Adrenal gland (tissue), 12 donors: ENCODE measurements around the gene GSPT1. TPM values are rescaled to one million over a fixed set of nuclear protein-coding genes. Genes with fewer than 3 reads are reported as not detected.

ENCODE experiments used
- DNase-seq, 7 donors: peaks; one replicate each; pipeline ENCODE4 v3.0.0-alpha.2; 2019 to 2020
- H3K27ac ChIP-seq, 5 donors: fragments of 200-600 bp; sonication (generic) in 4 of 5; 1 replicate in 3 of 5; 2 replicates in 2 of 5; pipeline versions ENCODE4 v1.5.1 to v1.8.0; 2016 to 2020; ENCODE audit warnings: mild to moderate bottlenecking in 1 of 5
- H3K27me3 ChIP-seq: fragments of 200-600 bp; 2 replicates; pipeline ENCODE4 v1.8.0; 2021
- H3K36me3 ChIP-seq, 2 donors: fragments of 200-600 bp; replicated peaks in 1 of 2; 1 replicate in 1 of 2; 2 replicates in 1 of 2; pipeline versions ENCODE4 v1.5.1 to v1.8.0; 2018 to 2022
- H3K4me1 ChIP-seq, 2 donors: fragments of 200-600 bp; replicated peaks in 1 of 2; 1 replicate in 1 of 2; 2 replicates in 1 of 2; pipeline versions ENCODE4 v1.5.1 to v1.8.0; 2018 to 2021
- H3K4me3 ChIP-seq, 4 donors: fragments of 200-600 bp; sonication (generic) in 3 of 4; one replicate each; pipeline ENCODE4 v1.5.1; 2016 to 2018
- H3K9me3 ChIP-seq, 3 donors: fragments of 200-600 bp; sonication (generic) in 1 of 3; replicated peaks in 1 of 3; 1 replicate in 2 of 3; 2 replicates in 1 of 3; pipeline versions ENCODE4 v1.5.1 to v1.8.0; 2016 to 2021
- POLR2A ChIP-seq, 2 donors: fragments of 450-650 bp; IDR thresholded peaks; one replicate each; pipeline ENCODE4 v1.6.1; 2017; ENCODE audit warnings: antibody characterized with exemption in 2 of 2, mild to moderate bottlenecking in 2 of 2, moderate library complexity in 1 of 2
- WGBS, 4 donors: extraction: QIAGEN DNeasy Blood & Tissue Kit in 2 of 4; methylation state at CpG; one replicate each; pipeline versions ENCODE4 v1.1.5 to v1.1.7; 2013 to 2017; 5-methylcytosine and 5-hydroxymethylcytosine counted together
- intact Hi-C, 2 donors: fragments of 100-400 bp; cut with DNase I; formaldehyde crosslinking; loops; one replicate each; pipeline versions ENCODE4 v1.14.1 to v1.15.0; 2022 to 2023
- polyA plus RNA-seq, 3 donors: library from polyadenylated mRNA; stranded (reverse); fragments of 200-250 nt in 2 of 3; fragments of 350-450 nt in 1 of 3; fragmentation: Illumina TruSeq in 1 of 3; extraction: RNeasy Lipid Tissue Mini Kit (QIAGEN cat#74804) in 1 of 3; gene quantifications; one replicate each; pipeline ENCODE4 v1.2.3, GENCODE V29; 2013 to 2014
- total RNA-seq, 9 donors: library from RNA; depleted of rRNA in 4 of 9; stranded (reverse); fragments of >200 nt in 4 of 9; fragments of 120-200 nt in 1 of 9; fragmentation: NEBNext Ultra II Directional in 1 of 9; extraction: Animal tissue kit (Norgen Biotek cat#: 25700) in 1 of 9; gene quantifications; one replicate each; pipeline versions ENCODE4 v1.1.0 to v1.2.4, GENCODE V29; 2013 to 2023
- TF ChIP-seq, protein P1 (sequence below), 6 experiments: fragments of 450-650 bp in 4 of 6; fragments of 200-600 bp in 2 of 6; sonication (generic) in 1 of 6; IDR thresholded peaks; 1 replicate in 5 of 6; 2 replicates in 1 of 6; pipeline versions ENCODE4 v1.5.1 to v1.8.0; 2016 to 2021; ENCODE audit warnings: antibody characterized with exemption in 6 of 6, mild to moderate bottlenecking in 2 of 6, moderate library complexity in 1 of 6
- donor health status: healthy with polysubstance abuse.
- donor health status: Bipolar disorder and iron deficiency.
- donor health status: DM: yes; HTN: yes; CAD: no.
- donor health status: DM: no; HTN: no; CAD: no.
- donor health status: DM: no; HTN: no; CAD: no.
- donor health status: DM: yes; HTN: yes; CAD: no.

GSPT1 gene
- total and polyA plus RNA-seq, 12 donors, result 21.1 to 246 (median 98.3) TPM

DNA sequence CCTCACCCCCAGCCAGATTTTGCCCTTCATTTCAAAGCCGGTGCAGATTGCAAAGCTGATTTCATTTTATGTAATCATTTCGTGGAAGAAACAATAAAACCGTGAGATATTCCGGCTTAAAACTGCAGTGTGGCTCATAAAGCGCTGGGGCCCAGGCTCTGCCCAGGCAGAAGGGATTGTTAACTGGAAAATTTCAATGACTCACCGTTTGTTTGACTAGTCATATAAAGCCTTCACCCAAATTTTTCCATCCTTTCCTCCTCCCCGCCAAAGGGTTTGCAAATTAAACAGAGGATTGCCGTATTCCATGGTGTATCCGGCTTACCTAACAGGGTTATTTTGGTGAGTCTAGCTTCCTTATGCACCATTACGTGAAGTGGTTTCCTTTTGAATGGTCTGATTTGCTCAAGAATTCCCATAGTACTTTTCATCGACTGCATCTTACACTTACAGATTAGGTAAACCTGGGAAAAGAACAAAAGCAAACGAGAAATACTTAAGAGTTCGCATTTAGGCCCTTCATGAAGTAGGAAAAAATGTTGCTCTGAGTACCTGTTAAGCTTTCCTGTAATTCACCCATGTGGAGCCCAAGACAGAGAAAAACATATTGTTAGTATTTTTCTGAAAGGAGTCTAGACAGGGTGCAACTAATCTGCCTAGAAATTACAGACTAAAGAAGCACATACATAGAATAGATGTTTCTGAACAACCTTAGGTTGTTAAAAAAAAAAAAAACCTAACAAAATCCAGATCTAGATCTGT is 949 bp upstream of the GSPT1 start:
- intact Hi-C loops, result loop anchor here in 1 of 2 donors (10.0 kb wide), 1 partner anchor 58 kb away; the partner anchor contains the start of gene SNX29
- WGBS, 4 donors, result 36 to 50% (median 44%) methylated on average over 13 of the region's 13 CpGs
- peak overlapping the region; percentile 9 to 98 (median 27) for H3K4me3 ChIP-seq

DNA sequence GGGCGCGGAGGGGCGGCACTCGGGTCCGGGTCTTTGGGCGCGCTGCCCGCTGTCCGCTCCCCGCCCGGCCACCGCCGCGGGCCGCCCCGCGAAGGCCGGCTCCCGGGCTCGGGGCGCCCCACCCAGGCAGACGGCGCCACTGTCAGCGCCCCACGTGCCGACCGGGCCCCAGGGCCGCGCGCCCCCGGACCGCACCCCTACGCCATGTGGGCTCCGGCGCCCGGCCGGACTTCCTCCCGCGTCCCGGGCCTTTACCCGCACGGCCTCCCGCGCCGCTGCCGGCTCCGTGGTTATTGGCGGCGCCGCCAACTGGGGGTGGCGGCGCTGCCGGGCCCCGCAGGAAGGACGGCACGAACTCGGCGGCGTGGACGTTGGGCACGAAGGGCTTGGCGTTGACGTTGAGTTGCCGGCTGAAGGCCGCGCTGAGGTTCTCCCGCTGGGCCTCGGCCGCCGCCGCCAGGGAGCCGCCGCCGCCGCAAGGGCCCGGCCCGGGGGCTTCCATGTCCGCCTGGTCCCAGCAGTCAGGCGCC is 577 bp downstream of the GSPT1 start:
- WGBS, 4 donors, result 0 to 1% (median 1%) methylated on average over 23 to 79 of the region's 79 CpGs; no CpG with 5 or more reads in 1 of the 4 donors
- peak overlapping the region; percentile 79 to 98 (median 95) for H3K27ac ChIP-seq
- peaks cover 31 to 46% of the 10 kb centered on the region in 2 donors for H3K4me1 ChIP-seq
- intact Hi-C loops, result loop anchor here in 1 of 2 donors (10.0 kb wide), 1 partner anchor 60 kb away; the partner anchor contains the start of gene SNX29
- H3K9me3 ChIP-seq, result no peaks in the 10 kb centered on the region
- DNase-seq, result peak in 4 of 7 donors; percentile 29 to 52 (median 44)
- no peaks in the 10 kb centered on the region for H3K36me3 ChIP-seq
- H3K4me3 ChIP-seq, result peak overlapping the region; percentile 43 to 98 (median 74)
- H3K27me3 ChIP-seq, result no peaks in the 10 kb centered on the region
- TF ChIP-seq, protein P1, sequence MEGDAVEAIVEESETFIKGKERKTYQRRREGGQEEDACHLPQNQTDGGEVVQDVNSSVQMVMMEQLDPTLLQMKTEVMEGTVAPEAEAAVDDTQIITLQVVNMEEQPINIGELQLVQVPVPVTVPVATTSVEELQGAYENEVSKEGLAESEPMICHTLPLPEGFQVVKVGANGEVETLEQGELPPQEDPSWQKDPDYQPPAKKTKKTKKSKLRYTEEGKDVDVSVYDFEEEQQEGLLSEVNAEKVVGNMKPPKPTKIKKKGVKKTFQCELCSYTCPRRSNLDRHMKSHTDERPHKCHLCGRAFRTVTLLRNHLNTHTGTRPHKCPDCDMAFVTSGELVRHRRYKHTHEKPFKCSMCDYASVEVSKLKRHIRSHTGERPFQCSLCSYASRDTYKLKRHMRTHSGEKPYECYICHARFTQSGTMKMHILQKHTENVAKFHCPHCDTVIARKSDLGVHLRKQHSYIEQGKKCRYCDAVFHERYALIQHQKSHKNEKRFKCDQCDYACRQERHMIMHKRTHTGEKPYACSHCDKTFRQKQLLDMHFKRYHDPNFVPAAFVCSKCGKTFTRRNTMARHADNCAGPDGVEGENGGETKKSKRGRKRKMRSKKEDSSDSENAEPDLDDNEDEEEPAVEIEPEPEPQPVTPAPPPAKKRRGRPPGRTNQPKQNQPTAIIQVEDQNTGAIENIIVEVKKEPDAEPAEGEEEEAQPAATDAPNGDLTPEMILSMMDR (IDR thresholded peaks at IDR 0.05), result no peak
- no peak for TF ChIP-seq POLR2A (IDR thresholded peaks at IDR 0.05)

More for the DNA sequence above, 949 bp upstream of the GSPT1 start:
- Histone ChIP-seq H3K36me3 (no peaks in the 10 kb centered on the region), H3K27ac (peak overlapping the region; percentile 79 to 98 (median 87)), H3K9me3 (no peaks in the 10 kb centered on the region), H3K4me1 (peaks cover 17 to 31% of the 10 kb centered on the region in 2 donors), H3K27me3 (no peaks in the 10 kb centered on the region)
- peak; percentile 49 to 80 (median 68) for DNase-seq
- TF ChIP-seq, protein P1 (IDR thresholded peaks at IDR 0.05), result no peak
- TF ChIP-seq POLR2A (IDR thresholded peaks at IDR 0.05), result no peak

DNA sequence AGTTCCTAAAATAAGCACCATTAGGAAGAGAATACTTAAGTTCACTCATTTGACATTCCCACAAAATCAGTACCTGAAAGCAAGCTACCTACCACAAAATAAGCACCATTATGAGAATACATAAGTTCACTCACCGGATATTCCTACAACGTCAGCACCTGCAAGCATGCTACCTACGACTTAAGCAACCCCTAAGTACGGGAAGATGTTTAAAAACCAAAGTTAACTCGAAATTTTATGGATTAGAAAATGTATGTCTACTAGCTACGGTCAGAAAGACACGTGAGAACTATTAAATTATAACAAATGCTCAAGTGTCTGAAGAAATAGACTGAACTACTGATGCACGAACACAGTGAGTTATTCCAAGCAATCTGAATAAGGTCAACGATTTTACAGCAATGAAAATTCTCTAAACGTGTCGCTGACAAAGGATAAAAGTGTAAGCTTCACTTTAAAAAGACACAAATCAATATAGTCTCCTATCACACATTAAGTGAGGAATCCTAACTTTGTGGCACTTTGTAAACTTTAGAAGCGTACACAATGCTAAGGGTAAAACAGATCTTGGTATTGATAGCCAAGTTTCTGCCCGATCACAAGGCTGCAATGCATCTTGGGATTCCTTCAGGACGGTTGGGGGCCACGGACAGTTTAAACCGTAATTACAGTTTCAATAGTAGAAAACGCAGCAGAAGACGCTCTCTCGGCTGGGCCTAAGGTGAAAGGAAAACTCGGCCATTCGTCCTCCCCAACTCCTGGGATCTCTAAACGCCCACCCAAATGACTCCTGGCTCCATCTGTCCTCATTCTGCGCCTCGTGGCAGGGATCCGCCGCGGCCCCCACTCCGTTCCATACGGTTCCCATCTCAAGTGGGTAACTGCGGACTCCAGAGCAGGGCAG is 1.3 kb downstream of the GSPT1 start:
- intact Hi-C loops, result loop anchor here in 1 of 2 donors (10.0 kb wide), 1 partner anchor 60 kb away; the partner anchor contains the start of gene SNX29
- WGBS, 4 donors, result 2 to 5% (median 2%) methylated on average over 23 to 30 of the region's 30 CpGs

More for the DNA sequence above, 1.3 kb downstream of the GSPT1 start:
- Histone ChIP-seq H3K27ac (peak overlapping the region; percentile 79 to 98 (median 95)), H3K36me3 (no peaks in the 10 kb centered on the region), H3K4me1 (peaks cover 38 to 53% of the 10 kb centered on the region in 2 donors), H3K9me3 (no peaks in the 10 kb centered on the region), H3K27me3 (no peaks in the 10 kb centered on the region), H3K4me3 (peak overlapping the region; percentile 19 to 98 (median 58))
- peak; percentile 36 to 71 (median 56) for DNase-seq
- TF ChIP-seq, protein P1 (IDR thresholded peaks at IDR 0.05), result no peak
- TF ChIP-seq POLR2A (IDR thresholded peaks at IDR 0.05), result peak in 1 of 2 donors; percentile 55
